GM21367 (cell line): ENCODE measurements around the gene SLC13A3.

ENCODE experiments used
- ATAC-seq: cut with Tn5 transposase; IDR thresholded peaks from one replicate; pipeline ENCODE4 v1.9.1; 2021; ENCODE audit not compliant: unreplicated experiment

Gene SLC13A3

GRCh38 chr20:46607191-46607848, 43.9 kb downstream of the SLC13A3 start:
- ATAC-seq, result no peak

- ATAC-seq, result no peak
These were observed 44.5 kb downstream of the SLC13A3 start for GRCh38 chr20:46606817-46607190.

- ATAC-seq, result no peak
These were observed 45.1 kb downstream of the SLC13A3 start for GRCh38 chr20:46605978-46606816.

GRCh38 chr20:46605181-46605580, 46.1 kb downstream of the SLC13A3 start:
- no peak for ATAC-seq

GRCh38 chr20:46604551-46605133, 46.6 kb downstream of the SLC13A3 start:
- no peak for ATAC-seq

GRCh38 chr20:46602429-46602828, 48.8 kb downstream of the SLC13A3 start:
- ATAC-seq, result no peak

GRCh38 chr20:46601603-46602122, 49.6 kb downstream of the SLC13A3 start:
- no peak for ATAC-seq

GRCh38 chr20:46600286-46600752, 50.9 kb downstream of the SLC13A3 start:
- ATAC-seq, result no peak

GRCh38 chr20:46599227-46599987, 51.9 kb downstream of the SLC13A3 start:
- no peak for ATAC-seq

GRCh38 chr20:46595933-46596332, 55.3 kb downstream of the SLC13A3 start:
- ATAC-seq, result no peak

- ATAC-seq, result no peak
These were observed 56.5 kb downstream of the SLC13A3 start for GRCh38 chr20:46594725-46595124.

- ATAC-seq, result no peak
These were observed 58.5 kb downstream of the SLC13A3 start for GRCh38 chr20:46592580-46593362.

- ATAC-seq, result no peak
These were observed 60.8 kb downstream of the SLC13A3 start for GRCh38 chr20:46590443-46590842.

- no peak for ATAC-seq
These were observed 62.4 kb downstream of the SLC13A3 start for GRCh38 chr20:46588532-46589511.

GRCh38 chr20:46587986-46588385, 63.3 kb downstream of the SLC13A3 start:
- no peak for ATAC-seq

GRCh38 chr20:46586724-46587123, 64.5 kb downstream of the SLC13A3 start:
- no peak for ATAC-seq

GRCh38 chr20:46584508-46584907, 66.8 kb downstream of the SLC13A3 start:
- no peak for ATAC-seq

GRCh38 chr20:46583411-46584214, 67.6 kb downstream of the SLC13A3 start:
- ATAC-seq, result no peak
